Keratinocyte (primary cell): ENCODE measurements around the gene IPO8. TPM values are rescaled to one million over a fixed set of nuclear protein-coding genes. Genes with fewer than 3 reads are reported as not detected.
A peak's percentile ranks its signal among the peaks of the same experiment; 100 is the strongest.

Experiments
- DNase-seq: peaks from one replicate; pipeline ENCODE4 v3.0.0-alpha.2; 2011; ENCODE audit warnings: low read depth, missing footprints, low spot score
- FAIRE-seq: peaks from 2 replicates; lab custom pipeline; 2011; peaks lifted over from hg19 to GRCh38; lab: Jason Lieb, UNC
- H2AFZ ChIP-seq: 2 replicates; pipeline ENCODE4 v1.6.0; 2012; ENCODE audit warnings: low read length, control low read depth, inconsistent platforms; ENCODE audit not compliant: control insufficient read depth
- H3K27ac ChIP-seq: 2 replicates; pipeline ENCODE4 v1.5.1; 2011; ENCODE audit warnings: low read length; ENCODE audit not compliant: control insufficient read depth, insufficient read depth
- H3K27me3 ChIP-seq: 3 replicates; pipeline ENCODE4 v1.6.0; 2011; ENCODE audit warnings: low read length; ENCODE audit not compliant: control insufficient read depth, insufficient read depth; ENCODE audit errors: extremely low read depth
- H3K36me3 ChIP-seq, 2 experiments: 2 replicates in 1 of 2; 3 replicates in 1 of 2; pipeline ENCODE4 v1.5.1; 2011; ENCODE audit warnings: low read length in 2 of 2, mild to moderate bottlenecking in 1 of 2; ENCODE audit not compliant: control insufficient read depth in 2 of 2, insufficient read depth in 2 of 2; ENCODE audit errors: extremely low read depth in 1 of 2
- H3K4me1 ChIP-seq: 3 replicates; pipeline ENCODE4 v1.5.1; 2011; ENCODE audit warnings: low read length; ENCODE audit not compliant: control insufficient read depth, insufficient read depth; ENCODE audit errors: extremely low read depth
- H3K4me2 ChIP-seq: 3 replicates; pipeline ENCODE4 v1.6.0; 2011; ENCODE audit warnings: low read depth, low read length; ENCODE audit not compliant: control insufficient read depth, insufficient read depth; ENCODE audit errors: extremely low read depth
- H3K4me3 ChIP-seq, 3 experiments: fragments of 200-600 bp in 1 of 3; sonication (generic) in 1 of 3; 2 replicates in 2 of 3; 3 replicates in 1 of 3; pipeline ENCODE4 v1.5.1; 2011 to 2016; ENCODE audit warnings: low read length in 3 of 3, mild to moderate bottlenecking in 3 of 3, control low read depth in 2 of 3, inconsistent platforms in 1 of 3, low read depth in 1 of 3, mixed read lengths in 1 of 3, mixed run types in 1 of 3, moderate library complexity in 1 of 3; ENCODE audit not compliant: control insufficient read depth in 2 of 3, insufficient read depth in 2 of 3; ENCODE audit errors: extremely low read depth in 1 of 3
- H3K79me2 ChIP-seq: 2 replicates; pipeline ENCODE4 v1.6.0; 2012; ENCODE audit warnings: low read length; ENCODE audit not compliant: control insufficient read depth, insufficient read depth
- H3K9ac ChIP-seq: 3 replicates; pipeline ENCODE4 v1.6.0; 2011; ENCODE audit warnings: low read length; ENCODE audit not compliant: control insufficient read depth, insufficient read depth; ENCODE audit errors: extremely low read depth
- H3K9me1 ChIP-seq: 3 replicates; pipeline ENCODE4 v1.6.0; 2011; ENCODE audit warnings: low read length; ENCODE audit not compliant: control insufficient read depth, insufficient read depth; ENCODE audit errors: extremely low read depth
- H3K9me3 ChIP-seq: 2 replicates; pipeline ENCODE4 v1.5.1; 2012; ENCODE audit warnings: low read depth, low read length; ENCODE audit not compliant: control insufficient read depth
- H4K20me1 ChIP-seq: 3 replicates; pipeline ENCODE4 v1.6.0; 2011; ENCODE audit warnings: low read length; ENCODE audit not compliant: control insufficient read depth, insufficient read depth; ENCODE audit errors: extremely low read depth
- CTCF ChIP-seq, 3 experiments: IDR thresholded peaks in 1 of 3; conservative IDR thresholded peaks in 1 of 3; optimal IDR thresholded peaks in 1 of 3; 2 replicates in 2 of 3; 3 replicates in 1 of 3; pipeline versions ENCODE3 to v1.5.1; 2011; ENCODE audit warnings: low read length in 3 of 3, mild to moderate bottlenecking in 3 of 3, moderate library complexity in 2 of 3, control low read depth in 1 of 3, inconsistent platforms in 1 of 3; ENCODE audit not compliant: insufficient read depth in 2 of 3; ENCODE audit errors: extremely low read depth in 1 of 3
- EZH2 ChIP-seq: IDR thresholded peaks from one replicate; pipeline ENCODE4 v1.6.1; 2012; ENCODE audit warnings: inconsistent platforms, mild to moderate bottlenecking, low read length, moderate library complexity
- dilution Hi-C: fragments of 300-500 bp; cut with MboI; formaldehyde crosslinking; loops from one replicate; pipeline ENCODE4 v1.7.0; 2020; ENCODE audit warnings: low sequenced_read_pairs; ENCODE audit not compliant: extremely low pct_ligation_motif_present
- polyA plus RNA-seq, 5 experiments: library from polyadenylated mRNA; depleted of rRNA in 3 of 5; stranded (reverse) in 3 of 5; stranded (forward) in 1 of 5; unstranded in 1 of 5; fragments of >200 nt; gene quantifications; 1 replicate in 1 of 5; 2 replicates in 3 of 5; 3 replicates in 1 of 5; pipeline versions ENCODE4 v1.2.1 to v1.2.3, GENCODE V29; 2011 to 2012; ENCODE audit warnings: missing spikeins in 2 of 5, low read depth in 1 of 5, low replicate concordance in 1 of 5

Gene IPO8
- polyA plus RNA-seq, 1 donor (not counting 4 experiments of a cell fraction or from before 2014, with no cell fraction given) = 18.8 TPM

- peak; percentile 95 for FAIRE-seq
These were observed 30.1 kb upstream of the IPO8 start for GRCh38 chr12:30725739-30726138.

GRCh38 chr12:30719060-30719459 is 23.4 kb upstream of the IPO8 start:
- Histone ChIP-seq H3K9me1 (no peaks in the 10 kb centered on the region), H2AFZ (no peak overlapping the region), H3K4me2 (no peak overlapping the region), H3K4me3 (no peak overlapping the region), H3K27ac (no peak overlapping the region), H3K79me2 (no peaks in the 10 kb centered on the region), H3K4me1 (peaks cover 3% of the 10 kb centered on the region), H3K9ac (no peak overlapping the region), H3K36me3 (peaks cover 5 to 23% of the 10 kb centered on the region in 2 experiments), H4K20me1 (no peaks in the 10 kb centered on the region), H3K9me3 (no peaks in the 10 kb centered on the region), H3K27me3 (no peaks in the 10 kb centered on the region)
- DNase-seq = no peak
- dilution Hi-C loops = no loop called here
- TF ChIP-seq EZH2 = no peak
- no peak for TF ChIP-seq CTCF (optimal IDR thresholded peaks at IDR 0.05 in 1 of 3, IDR thresholded peaks at IDR 0.05 in 1 of 3, conservative IDR thresholded peaks at IDR 0.05 in 1 of 3; ENCODE audit: extremely low read depth in 1 of 3, insufficient read depth in 2 of 3, low read length in 3 of 3)
- peak; percentile 48 for FAIRE-seq

More at GRCh38 chr12:30725739-30726138, 30.1 kb upstream of the IPO8 start:
- TF ChIP-seq CTCF (optimal IDR thresholded peaks at IDR 0.05 in 1 of 3, IDR thresholded peaks at IDR 0.05 in 1 of 3, conservative IDR thresholded peaks at IDR 0.05 in 1 of 3; ENCODE audit: extremely low read depth in 1 of 3, insufficient read depth in 2 of 3, low read length in 3 of 3) (no peak), EZH2 (no peak)
- Histone ChIP-seq H3K9me1 (no peaks in the 10 kb centered on the region), H3K4me1 (peaks cover 17% of the 10 kb centered on the region), H3K4me2 (peak overlapping the region; percentile 33), H3K27ac (peak overlapping the region; percentile 54), H3K9me3 (no peaks in the 10 kb centered on the region), H4K20me1 (no peaks in the 10 kb centered on the region), H3K4me3 (no peak overlapping the region), H3K79me2 (peaks cover 6% of the 10 kb centered on the region), H3K9ac (no peak overlapping the region), H3K36me3 (peaks cover 8 to 26% of the 10 kb centered on the region in 2 experiments), H3K27me3 (no peaks in the 10 kb centered on the region), H2AFZ (no peak overlapping the region)
- dilution Hi-C loops = no loop called here
- DNase-seq = peak; percentile 38
